ENCODE results near the gene CLCNKB. TPM values are rescaled to one million over a fixed set of nuclear protein-coding genes. Genes with fewer than 3 reads are reported as not detected.

CLCNKB gene
- total RNA-seq, 4 donors from 2014 or later = 0.38 to 2.2 (median 1.6) TPM; not detected in 1

DNA sequence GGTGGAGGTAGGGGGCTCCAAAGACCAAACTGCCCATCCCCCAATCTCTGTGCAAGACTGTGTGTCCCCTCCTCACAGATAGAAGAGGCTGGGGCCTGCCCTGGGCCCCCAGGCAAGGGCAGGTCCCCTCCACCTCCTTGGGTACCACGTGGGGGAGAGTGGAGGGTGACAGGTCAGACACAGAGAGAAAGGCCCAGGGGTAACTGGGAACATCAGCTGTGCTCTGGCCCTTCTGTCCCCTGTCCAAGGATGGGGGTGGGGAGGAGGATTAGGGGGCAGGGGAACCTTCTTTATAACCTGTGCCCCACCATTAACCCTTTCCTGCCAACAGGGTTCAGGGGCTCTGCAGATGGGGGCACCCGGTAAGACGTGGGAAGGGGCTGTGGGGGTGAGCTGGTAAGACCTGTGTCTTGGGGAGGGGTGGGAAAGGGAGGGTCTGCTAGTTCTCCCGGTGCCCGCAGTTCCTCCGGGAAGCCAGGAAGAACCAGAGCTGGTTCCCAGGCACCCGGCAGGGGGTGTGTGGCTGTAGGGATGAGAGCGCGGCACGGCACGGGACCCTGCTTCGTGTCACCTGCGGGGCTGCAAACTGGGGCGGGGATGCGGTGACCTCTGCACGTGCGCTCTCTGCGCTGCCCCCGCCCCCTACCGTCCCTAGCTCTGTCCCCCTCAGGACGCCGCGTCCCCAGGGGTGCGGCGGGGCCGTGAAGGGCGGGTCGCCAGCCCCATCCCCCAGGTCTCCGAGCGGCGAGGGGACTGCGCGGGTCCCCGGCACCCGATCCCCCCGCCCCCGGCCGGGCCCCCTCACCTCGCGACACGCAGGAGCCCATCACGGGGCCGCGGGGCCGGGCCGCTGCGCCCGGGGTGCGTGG is 29.3 kb downstream of the CLCNKB start:
- DNase-seq (ENCODE audit: low spot score) (no peak), ATAC-seq (ENCODE audit: low FRiP score) (no peak)
- TF ChIP-seq CTCF (IDR thresholded peaks at IDR 0.05) = no peak

DNA sequence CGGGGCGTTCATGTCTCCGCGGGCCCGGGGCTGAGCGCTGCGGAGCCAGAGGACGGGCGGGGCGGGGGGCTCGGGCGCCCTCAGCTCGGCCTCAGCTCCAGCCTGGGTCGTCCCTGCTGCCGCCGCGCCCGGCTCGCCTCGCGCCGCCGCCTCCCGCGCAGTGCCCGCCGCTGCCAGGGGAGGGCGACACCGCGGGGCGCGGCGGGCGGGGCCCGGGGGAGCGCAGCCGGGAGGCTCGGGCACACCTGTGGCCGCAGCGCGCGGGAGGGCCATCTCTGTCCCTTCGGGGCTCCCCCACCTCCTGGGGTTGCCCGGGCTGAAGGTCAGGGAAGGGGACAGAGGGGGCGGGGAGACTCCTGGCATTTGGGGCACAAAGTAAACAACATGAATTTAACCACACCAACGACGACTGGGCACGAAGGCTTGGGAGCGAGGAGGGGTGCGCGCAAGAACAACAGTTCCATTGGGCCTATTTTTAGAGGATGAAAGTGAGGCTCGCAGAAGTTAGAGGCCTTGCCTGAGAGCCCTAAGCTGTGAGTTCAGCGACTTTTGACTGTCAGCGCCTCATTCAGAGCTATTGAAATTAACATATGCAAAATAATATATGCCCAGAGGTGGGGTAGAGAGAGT is 30.0 kb downstream of the CLCNKB start, which contains the start of gene FAM131C:
FAM131C (minus strand) TSS at position 162 of the 630 bp plus-strand sequence. CDS start 209 bp downstream, outside the sequence.
- no peak for TF ChIP-seq CTCF (IDR thresholded peaks at IDR 0.05)
- DNase-seq (ENCODE audit: low spot score) (no peak), ATAC-seq (ENCODE audit: low FRiP score) (no peak)

GRCh38 chr1:16074217-16074616 is 30.6 kb downstream of the CLCNKB start:
- DNase-seq (ENCODE audit: low spot score) = no peak
- no peak for ATAC-seq (ENCODE audit: low FRiP score)
- no peak for TF ChIP-seq CTCF (IDR thresholded peaks at IDR 0.05)

- ATAC-seq (ENCODE audit: low FRiP score) (peak; percentile 50), DNase-seq (ENCODE audit: low spot score) (peak; percentile 51)
- no peak for TF ChIP-seq CTCF (IDR thresholded peaks at IDR 0.05)
Measured at GRCh38 chr1:16075337-16076030, 31.9 kb downstream of the CLCNKB start.

GRCh38 chr1:16076031-16076864 is 32.7 kb downstream of the CLCNKB start:
- ATAC-seq (ENCODE audit: low FRiP score) (no peak), DNase-seq (ENCODE audit: low spot score) (peak; percentile 51)
- TF ChIP-seq CTCF (IDR thresholded peaks at IDR 0.05) = no peak

GRCh38 chr1:16076865-16077238 is 33.3 kb downstream of the CLCNKB start:
- ATAC-seq (ENCODE audit: low FRiP score) = no peak
- no peak for DNase-seq (ENCODE audit: low spot score)
- TF ChIP-seq CTCF (IDR thresholded peaks at IDR 0.05) = no peak

Measured in omental fat pad (tissue), 4 donors.